SK-N-SH (cell line): ENCODE data around the gene DOK6.

Experiments
- CTCF ChIP-seq: fragments of 200-600 bp; sonication (generic); IDR thresholded peaks from 2 replicates; pipeline ENCODE4 v1.6.1; 2017; ENCODE audit warnings: antibody characterized with exemption, mild to moderate bottlenecking, moderate library complexity
- GABPA ChIP-seq: IDR thresholded peaks from 2 replicates; pipeline ENCODE4 v1.4.0; 2012; ENCODE audit warnings: low read depth, mild to moderate bottlenecking
- JUND ChIP-seq: IDR thresholded peaks from 2 replicates; pipeline ENCODE4 v1.4.0; 2012
- MAX ChIP-seq: IDR thresholded peaks from 2 replicates; pipeline ENCODE4 v1.4.0; 2012; ENCODE audit warnings: low read depth
- MXI1 ChIP-seq: IDR thresholded peaks from 2 replicates; pipeline ENCODE4 v1.6.1; 2012; ENCODE audit warnings: mild to moderate bottlenecking, low read depth, low read length, improper control_type of control experiment

- TF ChIP-seq MXI1 (no peak), MAX (no peak), CTCF (no peak), JUND (no peak), GABPA (no peak)
Measured at GRCh38 chr18:69596345-69596744, 195.7 kb downstream of the DOK6 start.
